BJ (cell line): Measurements from ENCODE around the gene CACNA1E. TPM values are rescaled to one million over a fixed set of nuclear protein-coding genes. Genes with fewer than 3 reads are reported as not detected.

ENCODE experiments used
- CTCF ChIA-PET: fragments of 350-600 bp; formaldehyde crosslinking; extraction: SDS; loops from one replicate; lab custom pipeline; 2021; ENCODE audit warnings: antibody characterized with exemption, inconsistent platforms; lab: Yijun Ruan, JAX
- POLR2A ChIA-PET: fragments of 300-600 bp; sonication (Branson Sonifier 250); formaldehyde crosslinking; extraction: SDS; loops from one replicate; lab custom pipeline; 2021; ENCODE audit warnings: antibody characterized with exemption; lab: Charles Lee
- DNase-seq: peaks from one replicate; pipeline ENCODE4 v3.0.0-alpha.2; 2011; ENCODE audit warnings: low read depth
- H3K27me3 ChIP-seq: 2 replicates; pipeline ENCODE4 v1.6.0; 2011; ENCODE audit warnings: low read length; ENCODE audit not compliant: control insufficient read depth, insufficient read depth
- H3K36me3 ChIP-seq: 2 replicates; pipeline ENCODE4 v1.5.1; 2011; ENCODE audit warnings: low read length; ENCODE audit not compliant: control insufficient read depth, insufficient read depth
- H3K4me3 ChIP-seq: 2 replicates; pipeline ENCODE4 v1.5.1; 2011; ENCODE audit warnings: low read depth, mild to moderate bottlenecking, control low read depth, low read length
- CTCF ChIP-seq: IDR thresholded peaks from 2 replicates; pipeline ENCODE4 v1.5.1; 2011; ENCODE audit warnings: low read depth, mild to moderate bottlenecking, control low read depth, inconsistent platforms, low read length, moderate library complexity; ENCODE audit not compliant: insufficient read depth
- polyA plus RNA-seq: library from polyadenylated mRNA; depleted of rRNA; stranded (reverse); fragments of >200 nt; gene quantifications from 2 replicates; pipeline ENCODE4 v1.2.3, GENCODE V29; 2011

Gene CACNA1E
- polyA plus RNA-seq, 1 experiment: not detected

- Histone ChIP-seq H3K27me3 (no peaks in the 10 kb centered on the region), H3K4me3 (no peak overlapping the region), H3K36me3 (no peaks in the 10 kb centered on the region)
- POLR2A ChIA-PET: no interaction called here
- no peak for TF ChIP-seq CTCF
- DNase-seq: no peak
- CTCF ChIA-PET: no interaction called here
Observed at GRCh38 chr1:181676269-181676668, 193.0 kb downstream of the CACNA1E start.

GRCh38 chr1:181680332-181680731 lies 197.0 kb downstream of the CACNA1E start:
- CTCF ChIA-PET: no interaction called here
- TF ChIP-seq CTCF: no peak
- H3K36me3 ChIP-seq: no peaks in the 10 kb centered on the region
- no peak overlapping the region for H3K4me3 ChIP-seq
- POLR2A ChIA-PET: no interaction called here
- DNase-seq: no peak
- no peaks in the 10 kb centered on the region for H3K27me3 ChIP-seq

GRCh38 chr1:181680871-181681270 lies 197.6 kb downstream of the CACNA1E start:
- no peak for DNase-seq
- CTCF ChIA-PET: no interaction called here

GRCh38 chr1:181685211-181685610 lies 201.9 kb downstream of the CACNA1E start:
- ChIA-PET CTCF (no interaction called here), POLR2A (no interaction called here)

More at GRCh38 chr1:181680871-181681270, 197.6 kb downstream of the CACNA1E start:
- no peak overlapping the region for H3K4me3 ChIP-seq
- no peaks in the 10 kb centered on the region for H3K36me3 ChIP-seq
- no peak for TF ChIP-seq CTCF
- POLR2A ChIA-PET: no interaction called here
- no peaks in the 10 kb centered on the region for H3K27me3 ChIP-seq

GRCh38 chr1:181701891-181702290 lies 218.6 kb downstream of the CACNA1E start:
- Histone ChIP-seq H3K4me3 (no peak overlapping the region), H3K36me3 (no peaks in the 10 kb centered on the region), H3K27me3 (no peaks in the 10 kb centered on the region)
- ChIA-PET POLR2A (no interaction called here), CTCF (interaction anchor here (1.0 kb wide), 1 partner anchor 686 kb away, joined by 3 read pairs; no protein-coding TSS in a partner anchor)
- no peak for DNase-seq
- TF ChIP-seq CTCF: no peak

More at GRCh38 chr1:181685211-181685610, 201.9 kb downstream of the CACNA1E start:
- no peak for DNase-seq
- no peak overlapping the region for H3K4me3 ChIP-seq
- no peaks in the 10 kb centered on the region for H3K27me3 ChIP-seq
- no peak for TF ChIP-seq CTCF
- no peaks in the 10 kb centered on the region for H3K36me3 ChIP-seq
